ENCODE data around the gene NHSL2.

NHSL2 gene

GRCh38 chrX:72100051-72100755, 189.6 kb downstream of the NHSL2 start:
- TF ChIP-seq, protein P1, sequence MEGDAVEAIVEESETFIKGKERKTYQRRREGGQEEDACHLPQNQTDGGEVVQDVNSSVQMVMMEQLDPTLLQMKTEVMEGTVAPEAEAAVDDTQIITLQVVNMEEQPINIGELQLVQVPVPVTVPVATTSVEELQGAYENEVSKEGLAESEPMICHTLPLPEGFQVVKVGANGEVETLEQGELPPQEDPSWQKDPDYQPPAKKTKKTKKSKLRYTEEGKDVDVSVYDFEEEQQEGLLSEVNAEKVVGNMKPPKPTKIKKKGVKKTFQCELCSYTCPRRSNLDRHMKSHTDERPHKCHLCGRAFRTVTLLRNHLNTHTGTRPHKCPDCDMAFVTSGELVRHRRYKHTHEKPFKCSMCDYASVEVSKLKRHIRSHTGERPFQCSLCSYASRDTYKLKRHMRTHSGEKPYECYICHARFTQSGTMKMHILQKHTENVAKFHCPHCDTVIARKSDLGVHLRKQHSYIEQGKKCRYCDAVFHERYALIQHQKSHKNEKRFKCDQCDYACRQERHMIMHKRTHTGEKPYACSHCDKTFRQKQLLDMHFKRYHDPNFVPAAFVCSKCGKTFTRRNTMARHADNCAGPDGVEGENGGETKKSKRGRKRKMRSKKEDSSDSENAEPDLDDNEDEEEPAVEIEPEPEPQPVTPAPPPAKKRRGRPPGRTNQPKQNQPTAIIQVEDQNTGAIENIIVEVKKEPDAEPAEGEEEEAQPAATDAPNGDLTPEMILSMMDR (IDR thresholded peaks at IDR 0.05; ENCODE audit: insufficient read depth, low read depth, low read length, missing control alignments): no peak
- H3K4me3 ChIP-seq (ENCODE audit: low read depth, low read length): no peak overlapping the region
- peak; percentile 25 for DNase-seq (ENCODE audit: low read depth)

DNA sequence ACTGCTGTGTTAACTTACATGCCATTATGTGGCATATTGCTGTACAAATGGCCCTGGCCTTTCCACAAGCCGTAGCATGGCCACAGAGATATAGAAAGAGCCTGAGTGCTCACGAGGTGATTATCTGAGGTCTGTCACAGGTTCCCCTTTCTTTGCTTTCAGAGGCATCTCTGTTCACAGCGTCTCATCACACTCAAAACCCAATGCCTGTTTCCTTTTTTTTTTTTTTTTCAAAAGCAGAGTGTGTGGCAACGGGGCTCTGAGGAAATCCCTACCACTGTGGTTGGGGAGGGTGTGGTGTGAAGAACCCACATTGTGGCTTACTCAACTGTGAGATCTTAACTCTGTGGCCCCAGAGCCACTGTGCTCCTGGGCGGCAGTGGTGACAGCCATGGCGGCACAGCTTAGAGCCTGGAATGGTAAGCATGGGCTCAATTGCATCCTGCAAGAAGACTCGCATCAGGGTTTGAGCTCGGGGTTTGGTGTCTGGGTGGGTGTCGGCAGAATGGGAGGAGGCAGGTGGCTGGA, 190.2 kb downstream of the NHSL2 start:
- TF ChIP-seq, protein P1 (IDR thresholded peaks at IDR 0.05; ENCODE audit: insufficient read depth, low read depth, low read length, missing control alignments): no peak
- peak; percentile 84 for DNase-seq (ENCODE audit: low read depth)
- no peak overlapping the region for H3K4me3 ChIP-seq (ENCODE audit: low read depth, low read length)

GRCh38 chrX:72101597-72102037, 191.0 kb downstream of the NHSL2 start:
- H3K4me3 ChIP-seq (ENCODE audit: low read depth, low read length): no peak overlapping the region
- DNase-seq (ENCODE audit: low read depth): no peak
- TF ChIP-seq, protein P1 (IDR thresholded peaks at IDR 0.05; ENCODE audit: insufficient read depth, low read depth, low read length, missing control alignments): no peak

DNA sequence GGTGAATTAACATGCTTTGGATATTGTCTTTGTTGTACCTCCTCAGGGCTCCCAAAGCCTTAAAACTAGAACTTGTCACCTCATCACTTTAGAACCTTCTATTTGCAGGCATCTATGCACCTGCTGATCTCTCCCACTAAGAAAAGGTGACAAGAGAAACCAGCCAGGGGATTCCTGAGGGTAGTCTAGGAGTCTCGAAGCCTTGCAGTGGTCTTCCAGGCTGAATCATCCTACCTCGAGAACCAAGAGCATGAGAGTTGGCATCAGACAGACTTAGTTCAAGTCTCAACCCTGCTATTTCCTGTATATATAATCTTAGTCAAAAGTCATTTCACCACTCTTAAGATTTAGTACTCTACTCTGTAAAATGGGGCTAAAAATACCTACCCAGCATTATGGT, 191.5 kb downstream of the NHSL2 start:
- no peak overlapping the region for H3K4me3 ChIP-seq (ENCODE audit: low read depth, low read length)
- TF ChIP-seq, protein P1 (IDR thresholded peaks at IDR 0.05; ENCODE audit: insufficient read depth, low read depth, low read length, missing control alignments): no peak
- no peak for DNase-seq (ENCODE audit: low read depth)

DNA sequence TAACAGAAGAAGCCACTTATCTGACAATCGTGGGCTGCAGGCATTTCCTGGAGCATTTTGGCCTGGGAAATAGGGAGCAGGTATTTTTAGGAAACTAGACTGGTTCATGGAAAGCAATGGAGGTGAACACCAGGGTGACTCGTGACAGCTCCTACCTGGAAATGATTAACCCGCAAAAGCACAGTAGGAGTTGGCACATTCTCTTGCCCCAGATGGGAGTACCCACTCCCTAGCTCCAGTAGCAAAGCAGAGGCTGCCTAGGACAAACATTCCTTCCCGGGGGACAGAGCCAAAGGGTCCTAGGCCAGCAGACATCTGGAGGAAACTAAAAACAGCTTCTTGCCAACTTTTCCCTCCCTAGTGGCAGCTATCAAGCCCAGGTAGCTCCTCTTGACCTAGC, 192.1 kb downstream of the NHSL2 start:
- no peak for DNase-seq (ENCODE audit: low read depth)
- TF ChIP-seq, protein P1 (IDR thresholded peaks at IDR 0.05; ENCODE audit: insufficient read depth, low read depth, low read length, missing control alignments): no peak
- H3K4me3 ChIP-seq (ENCODE audit: low read depth, low read length): no peak overlapping the region

DNA sequence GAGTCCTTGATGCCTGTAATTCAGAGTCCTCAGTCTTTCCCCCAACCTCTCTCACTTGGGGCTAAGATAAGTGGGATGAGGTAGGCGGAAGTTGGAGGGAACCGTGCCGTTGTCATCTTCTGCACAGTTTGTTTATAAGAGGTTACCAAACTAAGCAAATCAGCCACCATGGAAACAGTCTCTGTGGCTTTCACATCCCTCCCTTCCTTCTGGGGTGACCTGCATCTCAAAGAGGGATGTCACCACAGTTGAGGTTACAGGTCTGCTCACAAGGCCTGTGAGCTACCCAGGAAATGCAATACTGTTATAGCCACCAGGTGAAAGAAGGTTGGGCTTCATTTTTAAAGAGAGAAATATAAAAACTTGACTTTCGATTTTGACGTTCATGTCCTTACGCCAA, 194.8 kb downstream of the NHSL2 start:
- TF ChIP-seq, protein P1 (IDR thresholded peaks at IDR 0.05; ENCODE audit: insufficient read depth, low read depth, low read length, missing control alignments): no peak
- no peak overlapping the region for H3K4me3 ChIP-seq (ENCODE audit: low read depth, low read length)
- DNase-seq (ENCODE audit: low read depth): peak; percentile 79

- H3K4me3 ChIP-seq (ENCODE audit: low read depth, low read length): no peak overlapping the region
- TF ChIP-seq, protein P1 (IDR thresholded peaks at IDR 0.05; ENCODE audit: insufficient read depth, low read depth, low read length, missing control alignments): no peak
Measured at GRCh38 chrX:72107320-72107719, 196.7 kb downstream of the NHSL2 start.

More at GRCh38 chrX:72107320-72107719, 196.7 kb downstream of the NHSL2 start:
- no peak for DNase-seq (ENCODE audit: low read depth)
